HepG2 (cell line): ENCODE results near the gene SGPP2. TPM values are rescaled to one million over a fixed set of nuclear protein-coding genes. Genes with fewer than 3 reads are reported as not detected.

Experiments used
- ATAC-seq: fragments of 200-7000 bp; cut with Tn5 transposase; 3 replicates; pipeline ENCODE4 v1.9.1; 2020; ENCODE audit warnings: mild to moderate bottlenecking, moderate library complexity
- BruUV-seq: library from RNA; stranded (reverse); fragments of 400-500 nt; replicated peaks from 2 replicates; lab custom pipeline; 2021; lab: Mats Ljungman, UMichigan
- CTCF ChIA-PET: fragments of 300-600 bp; formaldehyde crosslinking; extraction: SDS; loops from one replicate; lab custom pipeline; 2021; ENCODE audit warnings: low total read pairs, inconsistent platforms, low intra/inter-chr PET ratio; lab: Yijun Ruan, JAX
- POLR2A ChIA-PET: fragments of 350-600 bp; sonication (Branson Sonifier 250); formaldehyde crosslinking; loops from one replicate; lab custom pipeline; 2020; ENCODE audit warnings: antibody characterized with exemption, inconsistent platforms; lab: Yijun Ruan, JAX
- DNase-seq: peaks from one replicate; pipeline ENCODE4 v3.0.0-alpha.2; 2015; ENCODE audit warnings: low spot score
- FAIRE-seq: peaks from 3 replicates; lab custom pipeline; 2011; peaks lifted over from hg19 to GRCh38; lab: Jason Lieb, UNC
- H2AFZ ChIP-seq: one replicate; pipeline ENCODE4 v1.6.1; 2011; ENCODE audit warnings: low read length, inconsistent platforms
- H3K27ac ChIP-seq: fragments of 300-600 bp; 3 replicates; pipeline ENCODE4 v1.8.0; 2011; ENCODE audit warnings: mixed run types, mild to moderate bottlenecking, mixed read lengths, low read length, inconsistent platforms; ENCODE audit not compliant: insufficient read depth; ENCODE audit errors: extremely low read length
- H3K27me3 ChIP-seq, 2 experiments: fragments of 200-600 bp in 1 of 2; 2 replicates in 1 of 2; 3 replicates in 1 of 2; pipeline versions ENCODE4 v1.6.0 to v1.8.0; 2011; ENCODE audit warnings: low read length in 2 of 2, mild to moderate bottlenecking in 2 of 2, moderate library complexity in 2 of 2, inconsistent platforms in 1 of 2; ENCODE audit not compliant: insufficient read depth in 2 of 2, control insufficient read depth in 1 of 2
- H3K36me3 ChIP-seq, 2 experiments: fragments of 200-600 bp in 1 of 2; replicated peaks in 1 of 2; 2 replicates in 1 of 2; 3 replicates in 1 of 2; pipeline versions ENCODE4 v1.5.1 to v1.8.0; 2011; ENCODE audit warnings: low read length in 2 of 2, inconsistent platforms in 1 of 2; ENCODE audit not compliant: insufficient read depth in 2 of 2, control insufficient read depth in 1 of 2
- H3K4me1 ChIP-seq: 2 replicates; pipeline ENCODE4 v1.5.1; 2012; ENCODE audit warnings: low read length, inconsistent platforms; ENCODE audit not compliant: insufficient read depth
- H3K4me2 ChIP-seq: 2 replicates; pipeline ENCODE4 v1.6.0; 2011; ENCODE audit warnings: low read depth, low read length, inconsistent platforms
- H3K4me3 ChIP-seq, 3 experiments: fragments of 200-600 bp in 1 of 3; sonication (generic), shearing (Covaris generic) in 1 of 3; replicated peaks in 1 of 3; 2 replicates each; pipeline ENCODE4 v1.5.1; 2011 to 2016; ENCODE audit warnings: low read length in 3 of 3, inconsistent platforms in 2 of 3, low read depth in 2 of 3, mild to moderate bottlenecking in 2 of 3, control low read depth in 1 of 3, mixed read lengths in 1 of 3; ENCODE audit not compliant: insufficient read depth in 1 of 3
- H3K79me2 ChIP-seq: one replicate; pipeline ENCODE4 v1.6.1; 2011; ENCODE audit warnings: low read length, inconsistent platforms; ENCODE audit not compliant: insufficient read depth
- H3K9ac ChIP-seq: 2 replicates; pipeline ENCODE4 v1.6.0; 2011; ENCODE audit warnings: mild to moderate bottlenecking, low read depth, low read length, inconsistent platforms; ENCODE audit not compliant: insufficient read depth
- H3K9me3 ChIP-seq: 2 replicates; pipeline ENCODE4 v1.5.1; 2012; ENCODE audit warnings: mild to moderate bottlenecking, low read length
- H4K20me1 ChIP-seq: 2 replicates; pipeline ENCODE4 v1.6.0; 2011; ENCODE audit warnings: inconsistent platforms, mild to moderate bottlenecking, low read length, moderate library complexity; ENCODE audit not compliant: insufficient read depth
- FOXM1 ChIP-seq: sonication (generic); formaldehyde crosslinking; IDR thresholded peaks from 2 replicates; pipeline ENCODE4 v1.5.0; 2020; ENCODE audit warnings: missing genetic modification reagents
- IKZF4 ChIP-seq: sonication (generic); formaldehyde crosslinking; IDR thresholded peaks from 2 replicates; pipeline ENCODE4 v1.5.1; 2020; ENCODE audit warnings: borderline replicate concordance, mild to moderate bottlenecking, low read depth, missing genetic modification reagents; ENCODE audit errors: not compliant biosample characterization
- NR2F1 ChIP-seq, 2 experiments: fragments of 450-650 bp in 1 of 2; formaldehyde crosslinking in 1 of 2; IDR thresholded peaks; 2 replicates each; pipeline versions ENCODE4 v1.5.0 to v1.6.1; 2016 to 2020; ENCODE audit warnings: mild to moderate bottlenecking in 1 of 2, missing compliant biosample characterization in 1 of 2, missing genetic modification reagents in 1 of 2, moderate library complexity in 1 of 2
- SAFB2 ChIP-seq: sonication (generic); formaldehyde crosslinking; IDR thresholded peaks from 2 replicates; pipeline ENCODE4 v1.5.1; 2020; ENCODE audit warnings: missing genetic modification reagents, low read depth, mild to moderate bottlenecking, borderline replicate concordance
- STAT6 ChIP-seq: sonication (generic); formaldehyde crosslinking; IDR thresholded peaks from 2 replicates; pipeline ENCODE4 v1.4.0; 2020; ENCODE audit warnings: missing genetic modification reagents, mild to moderate bottlenecking, borderline replicate concordance
- TAF15 ChIP-seq: fragments of 200-400 bp; formaldehyde crosslinking; IDR thresholded peaks from one replicate; pipeline ENCODE4 v1.6.1; 2018; ENCODE audit warnings: mild to moderate bottlenecking, low read depth, low read length; ENCODE audit not compliant: poor library complexity, severe bottlenecking
- ZNF138 ChIP-seq: sonication (generic); formaldehyde crosslinking; IDR thresholded peaks from 2 replicates; pipeline ENCODE4 v1.5.0; 2020; ENCODE audit warnings: mild to moderate bottlenecking, low read depth, missing genetic modification reagents
- ZNF678 ChIP-seq: sonication (generic); formaldehyde crosslinking; IDR thresholded peaks from 2 replicates; pipeline ENCODE4 v1.4.0; 2020; ENCODE audit warnings: mild to moderate bottlenecking, missing genetic modification reagents
- WGBS: methylation state at CpG from one replicate; pipeline ENCODE4 v1.1.6; 2017; ENCODE audit warnings: low lambda C conversion rate; 5-methylcytosine and 5-hydroxymethylcytosine counted together
- in situ Hi-C: cut with HindIII; loops from 2 replicates; pipeline ENCODE4 v1.10.0; 2017; ENCODE audit warnings: low pct_unique_long_range_greater_than_20kb; ENCODE audit not compliant: extremely low pct_ligation_motif_present
- intact Hi-C: fragments of 100-400 bp; cut with micrococcal nuclease; formaldehyde crosslinking; loops from one replicate; pipeline ENCODE4 v1.10.0; 2022; ENCODE audit not compliant: unreplicated experiment
- polyA plus RNA-seq, 8 experiments: library from polyadenylated mRNA; depleted of rRNA in 3 of 8; stranded (reverse) in 7 of 8; unstranded in 1 of 8; fragments of >200 nt; fragmentation: Illumina TruSeq in 4 of 8; extraction: Trizol in 4 of 8; gene quantifications; 2 replicates each; pipeline versions ENCODE4 v1.2.1 to v1.2.3, GENCODE V29; 2011 to 2016; ENCODE audit warnings: low read depth in 4 of 8, missing spikeins in 1 of 8, mixed read lengths in 1 of 8; ENCODE audit not compliant: insufficient read depth in 1 of 8
- total RNA-seq, 5 experiments: library from RNA; depleted of rRNA; stranded (reverse); fragments of >200 nt; fragmentation: Illumina TruSeq; extraction: Trizol; gene quantifications; 2 replicates each; pipeline ENCODE4 v1.2.3, GENCODE V29; 2016; ENCODE audit warnings: low read depth in 1 of 5

The SGPP2 gene
- total and polyA plus RNA-seq, 2 of the 13 experiments (the other 11 are each of a cell fraction or from before 2014, with no cell fraction given) = not detected

GRCh38 chr2:222506230-222506935 lies 82.0 kb downstream of the SGPP2 start:
- Histone ChIP-seq H3K9me3 (no peaks in the 10 kb centered on the region), H4K20me1 (no peaks in the 10 kb centered on the region), H3K4me3 (no peak overlapping the region), H3K4me1 (no peaks in the 10 kb centered on the region), H3K4me2 (no peak overlapping the region), H3K9ac (no peak overlapping the region), H3K27me3 (0 out of 5 replicates have a peak, but pooled peaks cover 0 to 8% of the 10 kb centered on the region in 2 experiments), H3K79me2 (no peaks in the 10 kb centered on the region), H2AFZ (no peak overlapping the region), H3K27ac (no peak overlapping the region), H3K36me3 (no peaks in the 10 kb centered on the region)
- DNase-seq = no peak
- no peak for FAIRE-seq
- ChIA-PET POLR2A (no interaction called here), CTCF (no interaction called here)
- ATAC-seq = no peak
- TF ChIP-seq NR2F1 (CRISPR knock-in tag; IDR thresholded peaks at IDR 0.05) = no peak
- in situ Hi-C loops = no loop called here
- intact Hi-C loops = no loop called here
- no TSS peak for BruUV-seq
- WGBS = 20% methylated on average over 5 of the region's 5 CpGs

GRCh38 chr2:222514901-222515300 lies 90.6 kb downstream of the SGPP2 start:
- Histone ChIP-seq H3K4me3 (no peak overlapping the region), H3K4me1 (no peaks in the 10 kb centered on the region), H3K9me3 (no peaks in the 10 kb centered on the region), H3K27ac (no peak overlapping the region), H4K20me1 (no peaks in the 10 kb centered on the region), H3K36me3 (no peaks in the 10 kb centered on the region), H3K79me2 (no peaks in the 10 kb centered on the region), H3K27me3 (0 out of 5 replicates have a peak, but pooled peaks cover 0 to 12% of the 10 kb centered on the region in 2 experiments), H3K4me2 (no peak overlapping the region), H2AFZ (no peak overlapping the region), H3K9ac (no peak overlapping the region)
- BruUV-seq = no TSS peak
- ATAC-seq = no peak
- CTCF ChIA-PET = no interaction called here
- DNase-seq = no peak
- POLR2A ChIA-PET = no interaction called here
- in situ Hi-C loops (no loop called here), intact Hi-C loops (no loop called here)
- no peak for TF ChIP-seq SAFB2 (CRISPR knock-in tag)
- no peak for TF ChIP-seq IKZF4 (CRISPR knock-in tag)
- TF ChIP-seq STAT6 (CRISPR knock-in tag) = no peak
- no peak for TF ChIP-seq ZNF138
- TF ChIP-seq ZNF678 (CRISPR knock-in tag) = no peak
- no peak for TF ChIP-seq TAF15
- no peak for TF ChIP-seq FOXM1 (CRISPR knock-in tag)
- FAIRE-seq = no peak
